Fibroblast of peridontal ligament (primary cell): ENCODE data around the gene RYR1.
"Not testable (repeated sequence)": the region's sequence is repeated elsewhere in the genome, so short reads cannot be mapped to it uniquely, and the experiment has no call there.

Experiments used
- DNase-seq: peaks from one replicate; pipeline ENCODE4 v3.0.0-alpha.2; 2010; ENCODE audit errors: extremely low read depth

The RYR1 gene

DNA sequence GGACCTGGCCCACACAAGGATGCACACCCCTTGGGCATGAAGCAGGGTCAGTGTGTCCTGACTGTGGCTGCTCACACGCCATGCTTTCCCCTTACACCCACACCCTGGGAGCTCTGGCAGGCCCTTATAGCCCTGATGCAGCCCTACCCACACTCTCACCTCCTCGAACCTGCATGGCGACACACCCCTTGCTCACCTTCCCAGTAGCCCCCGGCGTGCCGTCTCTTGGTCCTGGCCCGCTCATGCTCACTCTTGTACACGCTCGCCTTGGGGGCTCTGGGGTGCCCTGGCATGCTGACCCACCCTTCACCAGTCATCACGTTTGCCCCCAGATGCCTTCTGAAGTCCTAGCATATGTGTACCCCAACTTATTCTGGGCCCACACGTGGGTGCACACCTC is 128.2 kb downstream of the RYR1 start:
- no peak for DNase-seq

DNA sequence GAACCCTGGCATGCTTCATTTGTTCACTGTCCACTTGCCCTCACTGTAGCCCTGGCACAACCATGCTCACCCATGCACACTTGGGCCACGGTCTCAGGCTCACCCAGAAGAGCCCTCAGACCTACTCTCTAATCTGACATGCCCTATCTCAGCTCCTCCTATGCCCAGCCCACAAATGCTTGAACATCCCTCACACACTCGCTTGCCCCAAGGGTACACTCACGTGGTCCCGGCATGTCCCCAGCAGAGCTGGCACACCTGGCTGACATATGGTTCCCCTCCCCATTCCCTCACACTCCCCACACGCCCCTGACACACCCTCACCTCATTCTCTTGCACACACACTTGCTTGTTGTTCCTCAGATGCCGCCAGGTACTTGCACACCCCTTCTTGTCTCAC is 128.6 kb downstream of the RYR1 start:
- no peak for DNase-seq

DNA sequence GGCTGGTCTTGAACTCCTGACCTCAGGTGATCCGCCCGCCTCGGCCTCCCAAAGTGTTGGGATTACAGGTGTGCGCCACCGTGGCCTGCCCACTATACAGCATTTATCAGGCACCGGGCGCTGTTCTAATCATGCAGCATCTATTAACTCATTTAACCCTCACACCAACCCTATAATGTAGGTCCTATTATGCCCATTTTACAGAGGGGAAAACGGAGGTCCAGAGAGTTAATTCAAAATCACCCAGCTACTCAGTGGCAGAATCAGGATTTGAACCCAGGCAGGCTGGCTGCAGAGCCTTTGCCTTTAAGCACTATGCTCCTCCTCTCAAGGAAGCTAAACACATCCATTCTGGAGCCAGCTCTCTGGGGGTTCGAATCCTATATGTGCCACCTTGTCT is 130.0 kb downstream of the RYR1 start:
- no peak for DNase-seq

DNA sequence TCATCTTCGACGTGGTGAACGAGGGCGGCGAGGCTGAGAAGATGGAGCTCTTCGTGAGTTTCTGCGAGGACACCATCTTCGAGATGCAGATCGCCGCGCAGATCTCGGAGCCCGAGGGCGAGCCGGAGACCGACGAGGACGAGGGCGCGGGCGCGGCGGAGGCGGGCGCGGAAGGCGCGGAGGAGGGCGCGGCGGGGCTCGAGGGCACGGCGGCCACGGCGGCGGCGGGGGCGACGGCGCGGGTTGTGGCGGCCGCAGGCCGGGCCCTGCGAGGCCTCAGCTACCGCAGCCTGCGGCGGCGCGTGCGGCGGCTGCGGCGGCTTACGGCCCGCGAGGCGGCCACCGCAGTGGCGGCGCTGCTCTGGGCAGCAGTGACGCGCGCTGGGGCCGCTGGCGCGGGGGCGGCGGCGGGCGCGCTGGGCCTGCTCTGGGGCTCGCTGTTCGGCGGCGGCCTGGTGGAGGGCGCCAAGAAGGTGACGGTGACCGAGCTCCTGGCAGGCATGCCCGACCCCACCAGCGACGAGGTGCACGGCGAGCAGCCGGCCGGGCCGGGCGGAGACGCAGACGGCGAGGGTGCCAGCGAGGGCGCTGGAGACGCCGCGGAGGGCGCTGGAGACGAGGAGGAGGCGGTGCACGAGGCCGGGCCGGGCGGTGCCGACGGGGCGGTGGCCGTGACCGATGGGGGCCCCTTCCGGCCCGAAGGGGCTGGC is 131.6 kb downstream of the RYR1 start:
- DNase-seq: no peak

- DNase-seq: no peak
These were observed 132.2 kb downstream of the RYR1 start for GRCh38 chr19:38565691-38566105.

GRCh38 chr19:38569368-38569983 is 136.0 kb downstream of the RYR1 start:
- DNase-seq: no peak

- DNase-seq: no peak
These were observed 138.2 kb downstream of the RYR1 start for GRCh38 chr19:38571682-38572081.

GRCh38 chr19:38577826-38578225 is 144.3 kb downstream of the RYR1 start:
- no peak for DNase-seq

DNA sequence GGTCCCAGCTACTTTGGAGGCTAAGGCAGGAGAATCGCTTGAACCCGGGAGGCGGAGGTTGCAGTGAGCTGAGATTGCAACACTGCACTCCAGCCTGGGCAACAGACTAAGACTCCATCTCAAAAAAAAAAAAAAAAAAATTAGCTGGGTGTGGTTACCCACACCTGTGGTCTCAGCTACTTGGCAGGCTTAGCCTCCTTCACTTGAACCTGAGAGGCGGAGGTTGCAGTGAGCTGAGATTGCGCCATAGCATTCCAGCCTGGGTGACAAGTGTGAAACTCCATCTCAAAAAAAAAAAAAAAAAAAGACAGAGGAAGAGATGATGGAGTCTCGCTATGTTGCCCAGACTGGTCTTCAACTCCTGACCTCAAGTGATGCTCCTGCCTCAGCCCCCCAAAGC is 145.8 kb downstream of the RYR1 start:
- not testable (repeated sequence) for DNase-seq

DNA sequence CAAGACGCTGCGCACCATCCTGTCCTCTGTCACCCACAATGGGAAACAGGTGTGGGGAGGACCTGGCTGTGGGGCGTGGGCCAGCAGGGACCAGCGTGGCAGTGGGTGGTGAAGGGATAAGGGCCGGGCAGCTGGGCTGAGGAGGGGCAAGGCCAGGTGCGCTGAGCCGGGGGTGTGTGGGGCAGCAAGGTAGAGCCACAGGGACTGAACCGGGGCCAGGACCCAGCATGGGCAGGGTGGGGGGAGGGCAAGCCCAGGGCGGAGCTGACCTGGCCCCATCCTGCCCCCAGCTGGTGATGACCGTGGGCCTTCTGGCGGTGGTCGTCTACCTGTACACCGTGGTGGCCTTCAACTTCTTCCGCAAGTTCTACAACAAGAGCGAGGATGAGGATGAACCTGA is 146.6 kb downstream of the RYR1 start:
- DNase-seq: no peak

- DNase-seq: no peak
These were observed 149.9 kb downstream of the RYR1 start for GRCh38 chr19:38583219-38583984.

DNA sequence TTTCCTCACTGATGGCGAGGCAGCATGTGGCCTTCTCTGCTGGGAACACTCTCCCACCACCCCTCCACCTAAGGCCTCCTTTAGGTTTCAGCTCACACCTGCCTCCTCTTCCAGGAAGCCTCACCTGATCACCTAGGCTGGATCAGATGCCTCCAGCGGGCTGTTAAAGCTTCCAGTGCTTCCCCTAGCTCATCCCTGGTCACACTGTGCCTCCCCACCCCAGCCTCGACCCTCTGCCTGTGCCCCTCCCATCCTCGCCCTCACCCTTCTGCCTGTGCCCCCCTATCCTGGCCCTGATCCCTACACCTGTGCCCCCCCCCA is 150.5 kb downstream of the RYR1 start:
- no peak for DNase-seq

DNA sequence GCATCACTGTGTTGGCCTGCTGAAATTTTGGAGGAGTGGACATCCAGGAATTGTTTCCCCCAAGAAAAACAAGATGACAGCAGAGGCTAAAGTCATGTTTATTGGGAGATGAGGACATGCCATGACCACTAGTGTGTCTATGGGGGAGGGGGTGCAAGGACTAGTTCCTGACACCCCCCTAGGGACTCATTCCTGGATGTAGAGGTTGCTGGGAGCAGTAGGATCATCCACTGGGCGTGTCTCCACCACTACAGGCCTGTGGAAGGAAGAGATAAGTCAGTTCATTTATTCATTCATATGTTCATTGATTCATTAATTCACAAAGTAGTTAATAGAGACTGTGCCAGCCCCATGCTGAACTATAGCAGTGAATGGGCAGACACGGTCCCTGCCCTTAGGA is 154.1 kb downstream of the RYR1 start:
- DNase-seq: no peak

DNA sequence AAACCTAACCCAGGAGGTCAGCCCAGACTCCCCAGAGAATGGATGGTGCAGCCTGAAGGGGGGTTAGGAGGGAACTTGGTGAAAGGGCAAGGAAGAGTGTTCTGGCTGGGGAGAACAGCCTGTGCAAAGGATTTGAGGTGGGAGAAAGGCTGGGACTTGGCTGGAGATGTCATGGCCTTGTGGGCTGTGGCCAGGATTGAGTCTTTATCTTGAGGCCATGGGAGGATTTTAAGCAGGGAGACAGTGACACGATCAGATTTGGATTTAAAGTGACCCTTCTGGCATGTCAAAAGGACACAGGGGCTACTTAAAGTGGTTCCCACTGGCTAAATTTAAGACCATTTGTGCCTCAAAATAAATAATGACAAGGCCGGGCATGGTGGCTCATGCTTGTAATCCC is 154.6 kb downstream of the RYR1 start:
- no peak for DNase-seq

GRCh38 chr19:38592940-38593339 is 159.4 kb downstream of the RYR1 start:
- no peak for DNase-seq

DNA sequence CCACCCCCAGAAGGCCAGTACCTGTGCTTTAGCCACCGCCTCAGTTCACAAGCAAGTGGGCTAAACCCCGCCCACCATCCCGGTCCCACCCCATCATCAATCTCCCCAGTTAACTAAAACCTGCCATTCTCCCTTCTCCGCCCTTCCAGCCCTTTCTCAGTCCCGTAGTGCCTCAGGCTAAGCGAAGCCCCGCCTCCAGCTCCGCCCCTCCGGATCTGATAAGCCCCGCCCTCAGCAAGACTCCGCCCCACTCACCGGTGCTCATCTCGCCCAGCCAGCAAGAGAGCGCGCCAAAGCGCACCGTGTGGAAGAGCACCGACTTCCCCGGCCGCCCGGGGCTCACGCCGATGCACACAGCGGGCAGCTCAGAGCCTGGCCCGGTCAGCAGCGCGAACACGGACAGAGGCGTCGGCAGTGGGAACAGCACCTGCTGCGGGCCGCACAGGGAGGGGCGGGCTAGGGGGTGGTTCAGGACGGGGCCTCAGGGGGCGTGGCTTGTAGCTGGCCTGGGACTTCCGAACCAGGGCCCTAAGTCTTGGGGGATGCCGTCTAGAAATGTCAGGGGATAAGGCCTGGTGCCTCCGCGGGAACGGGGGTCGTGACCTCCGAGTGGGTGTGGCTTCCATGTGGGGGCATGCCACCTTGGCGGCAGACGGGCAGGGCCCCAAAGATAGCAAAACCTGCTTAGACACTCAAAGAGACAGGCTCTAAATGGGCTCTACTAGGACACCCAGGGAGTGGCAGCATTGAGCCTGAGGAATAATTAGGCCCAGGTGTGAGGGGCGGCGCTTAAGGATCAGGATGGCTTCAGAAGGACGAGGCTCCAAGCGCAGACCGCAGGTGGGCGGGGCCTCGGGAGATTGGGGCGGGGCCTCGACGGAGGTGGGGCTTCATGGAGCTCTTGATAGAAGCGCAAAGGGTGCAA is 162.8 kb downstream of the RYR1 start:
- DNase-seq: no peak

- no peak for DNase-seq
These were observed 163.6 kb downstream of the RYR1 start for GRCh38 chr19:38597075-38597474.

GRCh38 chr19:38599722-38600121 is 166.2 kb downstream of the RYR1 start:
- no peak for DNase-seq

DNA sequence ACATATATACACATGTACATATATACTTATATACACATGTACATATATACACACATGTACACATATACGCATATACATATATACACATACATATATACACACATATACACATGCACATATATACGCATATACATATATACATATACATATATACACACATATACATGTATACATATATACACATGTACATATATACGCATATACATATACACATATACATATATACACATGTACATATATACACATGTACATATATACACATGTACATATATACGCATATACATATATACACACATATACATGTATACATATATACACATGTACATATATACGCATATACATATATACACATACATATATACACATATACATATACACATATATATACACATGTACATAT is 169.4 kb downstream of the RYR1 start:
- DNase-seq: not testable (repeated sequence)

DNA sequence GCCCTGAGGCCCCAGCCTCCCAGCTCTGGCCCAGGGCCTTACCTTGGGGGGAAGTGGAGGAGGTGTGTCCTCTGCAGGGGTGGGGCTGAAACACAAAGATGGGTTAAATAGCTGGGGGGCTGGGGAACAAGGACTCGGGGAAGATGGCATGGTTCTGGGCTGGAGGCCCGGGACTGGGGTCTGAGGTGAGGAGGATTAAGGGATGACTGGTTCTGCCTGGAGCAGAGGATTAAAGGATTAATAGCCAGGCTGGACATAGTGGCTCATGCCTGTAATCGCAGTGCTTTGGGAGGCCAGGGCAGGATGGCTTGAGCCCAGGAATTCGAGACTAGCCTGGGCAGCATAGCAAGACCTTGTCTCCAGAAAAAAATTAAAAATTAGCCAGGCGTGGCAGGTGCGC is 172.6 kb downstream of the RYR1 start:
- no peak for DNase-seq

- no peak for DNase-seq
These were observed 180.8 kb downstream of the RYR1 start for GRCh38 chr19:38614289-38614688.

GRCh38 chr19:38615007-38615581 is 181.6 kb downstream of the RYR1 start:
- DNase-seq: no peak
